DND-41 (cell line): Measurements from ENCODE around the gene FOXA1.

ENCODE experiments used
- CTCF ChIP-seq: IDR thresholded peaks from 2 replicates; pipeline ENCODE4 v1.5.1; 2012; ENCODE audit warnings: borderline replicate concordance, low read length, moderate library complexity, mild to moderate bottlenecking; ENCODE audit not compliant: poor library complexity, severe bottlenecking; ENCODE audit errors: extremely low read depth
- EZH2 ChIP-seq: IDR thresholded peaks from 3 replicates; pipeline ENCODE4 v1.6.1; 2012; ENCODE audit warnings: borderline replicate concordance, low read depth, mild to moderate bottlenecking, moderate library complexity, low read length, inconsistent platforms; ENCODE audit not compliant: severe bottlenecking

- TF ChIP-seq CTCF (no peak), EZH2 (no peak)
Measured at GRCh38 chr14:37591311-37591940, 3.6 kb downstream of the FOXA1 start.
